ENCODE data around the gene DNAJC4.

DNA sequence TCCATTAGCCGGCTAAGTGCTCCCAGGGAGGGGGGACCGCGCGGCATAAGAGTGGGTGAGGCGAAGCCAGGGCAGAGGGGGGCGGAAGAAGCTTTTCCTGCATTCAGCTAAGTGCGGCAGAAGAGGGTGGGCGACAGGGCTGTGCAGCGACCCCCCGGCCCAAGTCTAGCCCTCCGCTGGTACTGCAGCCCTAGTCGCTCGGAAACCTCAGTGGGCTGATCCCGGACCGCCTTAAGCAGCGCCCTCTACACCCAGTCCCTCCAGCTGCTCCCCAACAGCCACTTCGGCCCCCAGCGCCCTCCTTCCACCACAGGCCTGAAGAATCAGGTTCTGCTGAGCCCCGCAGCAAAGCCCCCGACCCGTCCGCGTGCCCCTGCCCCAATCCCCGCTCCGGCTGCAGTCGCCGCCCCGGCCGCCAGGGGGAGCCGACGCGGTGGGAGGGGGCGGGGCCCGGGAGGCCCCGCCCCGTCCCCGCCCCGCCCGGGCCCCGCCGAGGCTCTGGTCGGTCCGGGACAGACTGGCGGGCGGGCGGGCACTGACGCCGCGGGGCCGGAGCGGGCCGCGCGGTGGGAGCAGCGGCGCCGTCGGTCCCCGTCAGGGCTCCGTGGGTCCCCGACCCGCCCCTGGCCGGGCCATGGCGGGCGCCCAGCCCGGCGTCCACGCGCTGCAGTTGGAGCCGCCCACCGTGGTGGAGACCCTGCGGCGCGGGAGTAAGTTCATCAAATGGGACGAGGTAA lies 20.8 kb downstream of the DNAJC4 start, which contains the start of gene PLCB3:
- peak; percentile 13 to 31 for TF ChIP-seq CTCF (conservative IDR thresholded peaks at IDR 0.05 in 1 of 2, IDR thresholded peaks at IDR 0.05 in 1 of 2; ENCODE audit: low read depth in 1 of 2, low read length in 2 of 2)
- TF ChIP-seq EZH2 (IDR thresholded peaks at IDR 0.05; ENCODE audit: low read length, missing control alignments), result no peak

All from fibroblast of lung (primary cell).